T-helper 2 cell treated with Interferon-gamma antibody and Interleukin-4, amounts not matched to agents 5 μg/mL and 100 μg/mL, for 36 hours (primary cell): ENCODE results near the gene CCL1.

Experiments used
- DNase-seq: peaks from one replicate; pipeline ENCODE4 v3.0.0; 2021; ENCODE audit warnings: low spot score
- H3K27ac Mint-ChIP-seq: one replicate; pipeline ENCODE4 v1.8.0; 2021; ENCODE audit warnings: mild to moderate bottlenecking, mixed read lengths
- H3K27me3 Mint-ChIP-seq: one replicate; pipeline ENCODE4 v1.8.0; 2021; ENCODE audit warnings: low read depth, mixed read lengths
- H3K36me3 Mint-ChIP-seq: one replicate; pipeline ENCODE4 v1.8.0; 2021; ENCODE audit warnings: low read depth, mixed read lengths
- H3K4me1 Mint-ChIP-seq: one replicate; pipeline ENCODE4 v1.8.0; 2021; ENCODE audit warnings: low read depth, mixed read lengths
- H3K4me3 Mint-ChIP-seq: one replicate; pipeline ENCODE4 v1.8.0; 2022; ENCODE audit warnings: mild to moderate bottlenecking, moderate library complexity, mixed read lengths
- H3K9me3 Mint-ChIP-seq: one replicate; pipeline ENCODE4 v1.8.0; 2021; ENCODE audit warnings: mixed read lengths

CCL1 gene

DNA sequence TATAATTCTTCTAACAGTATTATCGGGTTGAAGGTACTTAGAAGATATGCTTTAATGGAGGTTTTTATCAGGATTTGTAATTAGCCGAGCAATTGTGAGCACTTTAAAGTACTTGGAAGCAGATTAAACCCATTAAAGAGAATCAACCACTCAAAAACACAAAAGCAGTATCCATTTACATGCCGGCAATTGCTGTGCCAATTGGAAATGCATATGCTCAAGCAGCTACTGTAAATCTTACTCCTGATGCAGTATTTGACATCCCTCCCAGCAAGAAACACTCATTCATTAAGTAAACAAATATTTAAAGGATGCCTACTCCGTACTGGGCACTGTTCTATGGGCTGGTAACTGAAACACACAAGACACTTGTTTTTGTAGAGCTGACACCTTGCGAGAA is 11.4 kb upstream of the CCL1 start:
- no peak for DNase-seq
- H3K27me3 Mint-ChIP-seq = no peaks in the 10 kb centered on the region
- H3K4me3 Mint-ChIP-seq = no peak overlapping the region
- peaks cover 53% of the 10 kb centered on the region for H3K4me1 Mint-ChIP-seq
- no peaks in the 10 kb centered on the region for H3K9me3 Mint-ChIP-seq
- no peak overlapping the region for H3K27ac Mint-ChIP-seq
- H3K36me3 Mint-ChIP-seq = peaks cover 2% of the 10 kb centered on the region

- peaks cover 2% of the 10 kb centered on the region for H3K36me3 Mint-ChIP-seq
- DNase-seq = no peak
- no peak overlapping the region for H3K27ac Mint-ChIP-seq
- no peaks in the 10 kb centered on the region for H3K9me3 Mint-ChIP-seq
- H3K27me3 Mint-ChIP-seq = no peaks in the 10 kb centered on the region
- peaks cover 38% of the 10 kb centered on the region for H3K4me1 Mint-ChIP-seq
- H3K4me3 Mint-ChIP-seq = no peak overlapping the region
These were observed 8.5 kb upstream of the CCL1 start for GRCh38 chr17:34371405-34372100.

DNA sequence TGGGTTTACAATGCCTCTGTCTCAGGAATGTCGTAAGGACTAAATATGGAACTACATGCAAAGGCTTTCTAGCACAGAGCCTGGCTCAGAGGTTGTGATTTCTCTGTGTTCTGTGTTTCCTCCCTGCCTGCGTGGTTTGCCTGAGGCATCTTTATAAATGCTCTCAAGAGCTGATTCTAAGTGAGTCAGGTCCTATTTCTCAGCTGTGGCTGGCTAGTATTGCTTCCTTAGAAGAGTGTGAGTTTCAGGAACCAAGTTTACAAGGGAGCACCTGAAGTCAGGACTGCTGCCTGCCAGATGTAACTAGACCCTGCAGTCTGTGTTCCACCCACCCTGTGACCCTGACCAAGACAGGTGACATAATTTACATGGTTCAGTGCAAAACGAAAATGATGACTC is 8.0 kb upstream of the CCL1 start:
- Mint-ChIP-seq H3K27ac (peak overlapping the region; percentile 26), H3K27me3 (no peaks in the 10 kb centered on the region), H3K4me3 (peak overlapping the region; percentile 7), H3K9me3 (no peaks in the 10 kb centered on the region), H3K4me1 (peaks cover 42% of the 10 kb centered on the region), H3K36me3 (peaks cover 2% of the 10 kb centered on the region)
- no peak for DNase-seq

GRCh38 chr17:34370376-34370996 is 7.5 kb upstream of the CCL1 start:
- no peak overlapping the region for H3K27ac Mint-ChIP-seq
- no peaks in the 10 kb centered on the region for H3K27me3 Mint-ChIP-seq
- H3K36me3 Mint-ChIP-seq = no peaks in the 10 kb centered on the region
- H3K4me3 Mint-ChIP-seq = peak overlapping the region; percentile 7
- H3K9me3 Mint-ChIP-seq = no peaks in the 10 kb centered on the region
- peaks cover 42% of the 10 kb centered on the region for H3K4me1 Mint-ChIP-seq
- DNase-seq = no peak

- no peak overlapping the region for H3K4me3 Mint-ChIP-seq
- no peak overlapping the region for H3K27ac Mint-ChIP-seq
- peaks cover 51% of the 10 kb centered on the region for H3K4me1 Mint-ChIP-seq
- H3K36me3 Mint-ChIP-seq = no peaks in the 10 kb centered on the region
- DNase-seq = no peak
- H3K9me3 Mint-ChIP-seq = no peaks in the 10 kb centered on the region
- H3K27me3 Mint-ChIP-seq = no peaks in the 10 kb centered on the region
These were observed 6.5 kb upstream of the CCL1 start for GRCh38 chr17:34369571-34369970.

DNA sequence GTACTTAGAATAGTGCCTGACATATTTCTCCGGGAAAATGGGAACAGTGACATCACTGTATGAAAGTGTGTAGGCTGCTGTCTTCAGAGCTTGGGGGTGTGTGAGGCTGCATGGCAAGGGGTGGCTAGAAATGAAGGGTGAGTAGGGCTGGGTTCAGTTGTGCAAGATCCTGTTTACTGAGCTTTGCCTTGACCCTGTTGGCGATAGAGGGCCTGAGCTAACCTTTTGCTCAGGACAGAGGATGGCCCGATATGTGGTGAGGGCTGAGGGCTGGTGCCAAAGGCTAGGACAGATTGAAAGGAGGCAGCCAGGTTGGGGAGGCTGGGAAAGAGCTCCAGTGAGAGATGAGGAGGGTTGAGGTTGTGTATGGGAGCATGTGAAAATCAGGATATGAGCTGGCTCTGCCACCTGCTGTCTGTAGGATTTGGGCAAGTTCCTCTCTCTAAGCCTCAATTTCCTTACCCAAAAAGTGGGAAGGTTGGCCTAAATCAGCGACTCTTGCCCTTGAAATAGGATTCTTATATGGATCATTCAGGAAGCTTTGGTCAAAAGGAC is 6.0 kb upstream of the CCL1 start:
- Mint-ChIP-seq H3K36me3 (no peaks in the 10 kb centered on the region), H3K27me3 (no peaks in the 10 kb centered on the region), H3K4me1 (peaks cover 54% of the 10 kb centered on the region), H3K4me3 (no peak overlapping the region), H3K9me3 (no peaks in the 10 kb centered on the region), H3K27ac (no peak overlapping the region)
- DNase-seq = no peak

- Mint-ChIP-seq H3K27me3 (no peaks in the 10 kb centered on the region), H3K4me3 (no peak overlapping the region), H3K36me3 (no peaks in the 10 kb centered on the region), H3K9me3 (no peaks in the 10 kb centered on the region), H3K4me1 (peaks cover 57% of the 10 kb centered on the region), H3K27ac (no peak overlapping the region)
- no peak for DNase-seq
These were observed 5.3 kb upstream of the CCL1 start for GRCh38 chr17:34368196-34368945.

DNA sequence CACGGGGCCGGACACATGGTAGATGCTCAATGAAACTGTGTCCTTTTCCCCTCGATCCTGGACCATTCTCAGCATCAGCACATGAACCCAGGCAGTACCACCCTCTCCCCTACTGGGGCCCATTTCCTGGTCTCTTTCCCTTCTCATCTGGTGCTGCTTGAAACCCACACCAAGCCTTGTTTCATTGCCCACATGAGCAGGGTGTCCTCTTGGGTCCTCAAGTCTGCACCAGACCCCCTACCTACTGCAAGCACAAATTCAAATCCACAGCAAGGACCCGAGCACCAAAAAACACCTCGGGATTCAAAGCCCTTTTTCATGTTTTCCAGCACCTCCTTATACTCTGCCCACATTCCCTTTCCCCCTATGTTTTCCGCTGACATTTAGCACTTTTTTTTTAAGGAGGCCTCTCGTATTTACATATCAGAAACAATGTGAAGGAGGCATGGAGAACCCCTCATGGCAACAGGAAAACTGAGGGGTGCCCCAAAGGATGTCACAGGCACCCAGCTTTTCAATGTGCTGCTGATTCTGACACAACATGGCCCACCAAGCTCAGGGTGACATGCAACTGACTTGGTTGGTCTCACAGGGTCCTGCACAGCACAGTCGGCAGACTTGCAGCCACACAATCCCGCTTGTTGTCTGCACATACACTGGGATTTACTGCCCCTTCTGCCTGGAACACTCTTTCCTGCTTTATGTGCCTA is 4.6 kb upstream of the CCL1 start:
- H3K27me3 Mint-ChIP-seq = no peaks in the 10 kb centered on the region
- no peaks in the 10 kb centered on the region for H3K36me3 Mint-ChIP-seq
- no peak overlapping the region for H3K4me3 Mint-ChIP-seq
- no peaks in the 10 kb centered on the region for H3K9me3 Mint-ChIP-seq
- DNase-seq = peak; percentile 3
- peaks cover 58% of the 10 kb centered on the region for H3K4me1 Mint-ChIP-seq
- H3K27ac Mint-ChIP-seq = no peak overlapping the region

- DNase-seq = peak; percentile 1
- no peaks in the 10 kb centered on the region for H3K9me3 Mint-ChIP-seq
These were observed 3.6 kb upstream of the CCL1 start for GRCh38 chr17:34366529-34367107.

GRCh38 chr17:34366010-34366409 is 3.0 kb upstream of the CCL1 start:
- Mint-ChIP-seq H3K4me3 (peak overlapping the region; percentile 28), H3K4me1 (peaks cover 60% of the 10 kb centered on the region), H3K9me3 (no peaks in the 10 kb centered on the region)

More at GRCh38 chr17:34366529-34367107, 3.6 kb upstream of the CCL1 start:
- Mint-ChIP-seq H3K27ac (peak overlapping the region; percentile 17), H3K36me3 (no peaks in the 10 kb centered on the region), H3K4me3 (peak overlapping the region; percentile 28), H3K4me1 (peaks cover 61% of the 10 kb centered on the region), H3K27me3 (peaks cover 4% of the 10 kb centered on the region)

DNA sequence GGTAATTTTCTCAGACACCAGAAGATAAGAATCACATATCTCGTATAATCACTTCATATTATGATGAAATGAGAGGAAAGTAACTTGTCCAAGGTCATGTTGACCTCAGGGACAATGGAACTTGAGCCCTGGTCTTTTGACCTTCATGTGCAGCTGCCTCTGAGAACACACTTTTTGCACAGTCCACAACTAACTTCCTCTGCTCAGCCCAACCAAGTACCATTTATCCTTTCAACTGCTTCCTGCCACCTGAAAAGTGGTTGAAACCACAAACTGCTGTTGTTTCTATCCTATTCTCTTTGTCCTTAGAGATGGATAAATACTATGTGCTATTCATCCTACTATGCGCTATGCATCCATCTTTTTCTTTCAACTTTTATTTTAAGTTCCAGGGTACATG is 2.3 kb upstream of the CCL1 start:
- DNase-seq = peak; percentile 6
- H3K4me3 Mint-ChIP-seq = peak overlapping the region; percentile 61
- H3K9me3 Mint-ChIP-seq = no peaks in the 10 kb centered on the region
- H3K36me3 Mint-ChIP-seq = no peaks in the 10 kb centered on the region
- H3K27me3 Mint-ChIP-seq = peaks cover 4% of the 10 kb centered on the region
- peak overlapping the region; percentile 70 for H3K27ac Mint-ChIP-seq
- H3K4me1 Mint-ChIP-seq = peaks cover 58% of the 10 kb centered on the region

More at GRCh38 chr17:34366010-34366409, 3.0 kb upstream of the CCL1 start:
- DNase-seq = peak; percentile 4
- no peak overlapping the region for H3K27ac Mint-ChIP-seq
- peaks cover 4% of the 10 kb centered on the region for H3K27me3 Mint-ChIP-seq
- no peaks in the 10 kb centered on the region for H3K36me3 Mint-ChIP-seq

DNA sequence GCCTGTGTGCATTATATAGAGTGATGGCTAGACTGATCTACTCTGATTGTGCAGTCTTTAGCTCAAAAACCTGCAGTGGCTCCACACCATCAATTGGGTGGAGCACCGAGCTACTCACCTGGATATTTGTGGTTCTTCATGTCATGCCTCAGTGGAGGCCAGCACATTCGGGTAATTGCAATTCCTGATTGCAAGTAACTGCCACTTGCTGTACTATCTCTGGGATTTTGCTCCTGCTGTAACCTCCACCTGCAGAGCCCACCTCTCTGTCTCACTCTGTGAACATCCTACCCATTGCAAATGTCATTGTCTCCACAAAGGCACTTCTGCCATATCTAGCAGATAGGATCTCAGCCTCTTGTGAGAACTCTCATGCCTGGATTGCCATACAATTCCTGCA is 1.7 kb upstream of the CCL1 start:
- no peak overlapping the region for H3K4me3 Mint-ChIP-seq
- no peak overlapping the region for H3K27ac Mint-ChIP-seq
- peak; percentile 2 for DNase-seq
- no peaks in the 10 kb centered on the region for H3K9me3 Mint-ChIP-seq
- peaks cover 56% of the 10 kb centered on the region for H3K4me1 Mint-ChIP-seq
- no peaks in the 10 kb centered on the region for H3K36me3 Mint-ChIP-seq
- peaks cover 6% of the 10 kb centered on the region for H3K27me3 Mint-ChIP-seq

DNA sequence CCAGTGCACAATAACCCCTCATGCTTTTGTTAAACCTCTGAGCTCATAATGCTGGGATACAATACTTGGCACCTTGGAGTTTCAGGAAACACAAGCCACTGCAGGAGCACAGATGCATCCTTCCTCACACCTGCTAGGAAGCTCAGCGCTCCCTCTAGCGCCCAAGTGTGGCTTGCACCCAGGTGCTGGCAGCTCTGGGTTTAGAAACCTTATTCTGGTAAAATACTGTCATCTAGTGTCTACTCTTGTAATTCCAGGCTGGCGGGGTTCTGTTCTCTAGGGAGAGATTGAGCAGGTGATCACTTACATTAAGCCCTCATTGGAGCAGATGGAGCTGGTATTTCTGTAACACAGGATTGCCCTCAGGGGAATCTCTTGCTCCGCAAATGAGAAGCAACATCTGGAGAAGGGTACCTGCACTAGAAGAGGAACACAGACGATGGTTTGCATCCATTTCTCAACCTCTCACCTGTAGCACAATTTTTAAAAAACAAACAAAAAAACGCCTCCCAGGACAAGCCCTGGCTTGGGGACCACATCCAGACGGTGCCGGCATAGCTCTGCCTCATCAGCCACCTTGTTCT is 1.5 kb downstream of the CCL1 start:
- peak; percentile 73 for DNase-seq
- Mint-ChIP-seq H3K4me3 (no peak overlapping the region), H3K9me3 (no peaks in the 10 kb centered on the region), H3K4me1 (peaks cover 43% of the 10 kb centered on the region), H3K27me3 (peaks cover 22% of the 10 kb centered on the region), H3K36me3 (no peaks in the 10 kb centered on the region), H3K27ac (peak overlapping the region; percentile 29)
